Endometrium (tissue), 2 donors: ENCODE results near the gene FCHO1.
"Not testable (repeated sequence)": the region's sequence is repeated elsewhere in the genome, so short reads cannot be mapped to it uniquely, and the experiment has no call there.

Experiments used
- FAIRE-seq: peaks from 2 replicates; lab custom pipeline; 2012; peaks lifted over from hg19 to GRCh38; lab: Jason Lieb, UNC
- donor health status: control.
- donor health status: control.

Gene FCHO1

GRCh38 chr19:17794731-17795494 is 43.6 kb downstream of the FCHO1 start, which contains the start of gene B3GNT3:
Gene B3GNT3, plus strand, starts transcription at chr19:17795138. Its CDS starts 12,670 bp downstream, at chr19:17807808.
- no peak for FAIRE-seq

GRCh38 chr19:17795495-17795856 is 44.2 kb downstream of the FCHO1 start:
- FAIRE-seq, result no peak

GRCh38 chr19:17796013-17796837 is 44.9 kb downstream of the FCHO1 start:
- no peak for FAIRE-seq

- FAIRE-seq, result no peak
Observed at GRCh38 chr19:17796838-17797423, 45.7 kb downstream of the FCHO1 start.

- FAIRE-seq, result no peak
Observed at GRCh38 chr19:17797424-17798201, 46.3 kb downstream of the FCHO1 start.

GRCh38 chr19:17798599-17798998 is 47.3 kb downstream of the FCHO1 start:
- FAIRE-seq, result not testable (repeated sequence)

DNA sequence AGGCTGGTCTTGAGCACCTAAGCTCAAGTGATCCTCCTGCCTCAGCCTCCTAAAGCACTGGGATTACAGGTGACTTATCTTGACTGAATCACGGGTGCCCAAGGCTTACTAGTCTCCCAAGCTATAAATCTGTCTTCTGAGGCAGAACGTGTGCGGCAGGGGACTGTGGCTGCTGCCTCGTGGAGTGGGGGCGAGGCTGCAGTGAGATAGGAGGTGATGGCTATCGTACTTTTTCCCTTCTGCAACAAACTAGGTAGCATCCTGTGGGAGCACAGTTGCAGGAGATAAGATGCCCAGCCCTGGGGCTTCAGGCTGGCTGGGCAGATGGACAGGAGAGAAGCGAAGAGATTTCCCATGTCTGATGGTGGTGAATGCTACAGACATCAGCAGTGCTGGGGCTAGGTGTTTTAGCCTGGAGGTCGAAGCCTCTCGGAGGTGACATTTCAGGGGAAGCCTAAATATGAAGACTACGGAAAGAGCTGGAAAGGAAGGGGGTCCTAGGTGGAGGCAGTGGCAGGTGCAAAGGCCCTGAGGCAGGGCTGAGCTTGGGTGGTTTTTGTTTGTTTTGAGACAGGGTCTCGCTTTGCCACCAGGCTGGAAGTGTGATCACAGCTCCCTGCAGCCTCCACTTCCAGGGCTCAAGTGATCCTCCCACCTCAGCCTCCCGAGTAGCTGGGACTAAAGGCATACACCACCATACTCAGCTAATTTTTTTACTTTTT is 51.0 kb downstream of the FCHO1 start:
- no peak for FAIRE-seq

GRCh38 chr19:17803264-17803896 is 52.1 kb downstream of the FCHO1 start:
- no peak for FAIRE-seq

- no peak for FAIRE-seq
Observed at GRCh38 chr19:17805427-17805826, 54.1 kb downstream of the FCHO1 start.

GRCh38 chr19:17806945-17807344 is 55.7 kb downstream of the FCHO1 start:
- no peak for FAIRE-seq

GRCh38 chr19:17807731-17808316 is 56.5 kb downstream of the FCHO1 start:
- no peak for FAIRE-seq

GRCh38 chr19:17811103-17811502 is 59.8 kb downstream of the FCHO1 start:
- no peak for FAIRE-seq

DNA sequence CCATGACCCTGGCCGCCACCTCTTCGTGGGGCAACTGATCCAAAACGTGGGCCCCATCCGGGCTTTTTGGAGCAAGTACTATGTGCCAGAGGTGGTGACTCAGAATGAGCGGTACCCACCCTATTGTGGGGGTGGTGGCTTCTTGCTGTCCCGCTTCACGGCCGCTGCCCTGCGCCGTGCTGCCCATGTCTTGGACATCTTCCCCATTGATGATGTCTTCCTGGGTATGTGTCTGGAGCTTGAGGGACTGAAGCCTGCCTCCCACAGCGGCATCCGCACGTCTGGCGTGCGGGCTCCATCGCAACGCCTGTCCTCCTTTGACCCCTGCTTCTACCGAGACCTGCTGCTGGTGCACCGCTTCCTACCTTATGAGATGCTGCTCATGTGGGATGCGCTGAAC is 60.4 kb downstream of the FCHO1 start:
- FAIRE-seq, result no peak

- FAIRE-seq, result no peak
Observed at GRCh38 chr19:17812099-17812498, 60.8 kb downstream of the FCHO1 start.

GRCh38 chr19:17817668-17818363 is 66.5 kb downstream of the FCHO1 start:
- FAIRE-seq, result no peak

DNA sequence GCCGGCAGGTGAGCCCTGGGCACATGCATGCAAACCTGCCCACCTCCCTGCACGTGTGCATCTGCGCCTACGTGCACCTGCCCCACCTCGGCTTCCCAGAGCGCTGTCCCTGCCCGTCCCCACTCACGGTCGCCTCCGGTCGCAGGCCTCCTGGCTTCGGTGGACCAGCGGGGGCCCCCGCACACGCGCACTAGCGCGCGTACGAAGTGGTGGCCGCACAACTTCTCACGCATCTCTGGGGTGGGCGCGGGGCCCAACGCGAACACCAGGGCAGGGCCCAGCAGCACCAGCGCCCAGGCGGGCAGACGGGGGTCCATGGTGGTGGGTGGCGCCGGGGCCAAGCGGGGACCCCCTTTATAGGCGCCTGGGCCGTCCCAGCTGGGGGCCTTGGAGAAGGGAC is 69.9 kb downstream of the FCHO1 start, which contains the start of gene INSL3:
TSS of gene INSL3 (minus strand) at position 330 of the 400 bp plus-strand sequence. CDS start at position 317, 13 bp downstream.
- no peak for FAIRE-seq

- no peak for FAIRE-seq
Observed at GRCh38 chr19:17824339-17824738, 73.1 kb downstream of the FCHO1 start.

DNA sequence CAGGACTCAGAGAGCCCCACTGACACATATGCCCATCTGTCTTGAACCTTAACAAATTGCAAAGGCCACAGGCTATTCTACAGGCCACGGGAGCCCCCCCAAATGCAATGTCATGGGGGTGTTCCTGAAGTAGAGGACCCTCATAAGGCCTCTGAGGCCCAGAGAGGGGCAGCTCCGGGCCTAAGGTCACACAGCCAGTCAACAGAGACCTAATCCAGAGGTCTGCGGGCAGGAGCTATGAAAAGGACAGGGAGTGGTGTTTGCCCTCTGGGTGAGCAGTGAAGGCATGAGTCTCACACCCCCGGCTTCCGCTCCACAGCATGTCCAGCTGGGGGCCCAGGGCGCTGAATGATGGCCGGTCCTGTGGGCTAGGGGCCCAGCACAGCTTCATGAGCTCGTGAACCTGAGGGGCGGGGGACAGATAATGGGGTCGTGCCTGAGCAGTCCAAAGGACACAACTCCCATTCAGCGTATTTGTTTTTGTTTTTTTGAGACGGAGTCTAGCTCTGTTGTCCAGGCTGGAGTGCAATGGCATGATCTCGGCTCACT is 75.3 kb downstream of the FCHO1 start:
- FAIRE-seq, result no peak

GRCh38 chr19:17829855-17830566 is 78.7 kb downstream of the FCHO1 start:
- FAIRE-seq, result no peak
